Panc1 (cell line): Measurements from ENCODE around the gene NPAS3. TPM values are rescaled to one million over a fixed set of nuclear protein-coding genes. Genes with fewer than 3 reads are reported as not detected.

ENCODE experiments used
- ATAC-seq: fragments of 200-7000 bp; cut with Tn5 transposase; 2 replicates; pipeline ENCODE4 v1.9.1; 2020; ENCODE audit warnings: mild to moderate bottlenecking, moderate library complexity
- BruUV-seq: library from RNA; stranded (reverse); fragments of 400-500 nt; replicated peaks from 2 replicates; lab custom pipeline; 2021; lab: Mats Ljungman, UMichigan
- CTCF ChIA-PET: fragments of 300-600 bp; sonication (Branson Sonifier 250); formaldehyde crosslinking; loops from one replicate; lab custom pipeline; 2022; ENCODE audit warnings: antibody characterized with exemption; lab: Charles Lee
- POLR2A ChIA-PET: fragments of 300-600 bp; sonication (Branson Sonifier 250); formaldehyde crosslinking; loops from one replicate; lab custom pipeline; 2022; ENCODE audit warnings: antibody characterized with exemption; lab: Charles Lee
- DNase-seq: peaks from one replicate; pipeline ENCODE4 v3.0.0-alpha.2; 2010; ENCODE audit warnings: low read depth, low spot score
- H3K27ac ChIP-seq: 2 replicates; pipeline ENCODE4 v1.5.1; 2011; ENCODE audit warnings: mild to moderate bottlenecking, low read length, inconsistent platforms
- H3K27me3 ChIP-seq: fragments of 200-500 bp; sonication (Bioruptor generic); 2 replicates; pipeline ENCODE4 v1.6.0; 2014; ENCODE audit warnings: low read length, inconsistent platforms; ENCODE audit not compliant: control insufficient read depth, insufficient read depth
- H3K36me3 ChIP-seq: fragments of 200-500 bp; sonication (Bioruptor generic); 2 replicates; pipeline ENCODE4 v1.5.1; 2014; ENCODE audit warnings: inconsistent platforms, mild to moderate bottlenecking, low read length, moderate library complexity; ENCODE audit not compliant: control insufficient read depth, insufficient read depth
- H3K4me1 ChIP-seq: 2 replicates; pipeline ENCODE4 v1.5.1; 2011; ENCODE audit warnings: inconsistent platforms, mild to moderate bottlenecking, low read length, moderate library complexity; ENCODE audit not compliant: control insufficient read depth, insufficient read depth
- H3K4me3 ChIP-seq, 2 experiments: 2 replicates each; pipeline ENCODE4 v1.5.1; 2011 to 2012; ENCODE audit warnings: low read depth in 2 of 2, low read length in 2 of 2, mild to moderate bottlenecking in 2 of 2, inconsistent platforms in 1 of 2, moderate library complexity in 1 of 2
- H3K9me3 ChIP-seq: fragments of 200-500 bp; sonication (Bioruptor generic); 2 replicates; pipeline ENCODE4 v1.5.1; 2014; ENCODE audit warnings: low read depth, mild to moderate bottlenecking, inconsistent platforms, low read length, moderate library complexity; ENCODE audit not compliant: control insufficient read depth, insufficient read depth
- CTCF ChIP-seq: fragments of 450-650 bp; IDR thresholded peaks from 2 replicates; pipeline ENCODE4 v1.5.1; 2017; ENCODE audit warnings: mild to moderate bottlenecking
- POLR2AphosphoS5 ChIP-seq: IDR thresholded peaks from 2 replicates; pipeline ENCODE4 v1.6.1; 2012; ENCODE audit warnings: mild to moderate bottlenecking, low read depth, low read length, moderate library complexity
- REST ChIP-seq, 2 experiments: IDR thresholded peaks; 2 replicates each; pipeline ENCODE4 v1.6.1; 2011 to 2012; ENCODE audit warnings: low read depth in 2 of 2, control low read depth in 1 of 2, low read length in 1 of 2, mild to moderate bottlenecking in 1 of 2, moderate library complexity in 1 of 2; ENCODE audit not compliant: insufficient read depth in 1 of 2
- SIN3A ChIP-seq: IDR thresholded peaks from 2 replicates; pipeline ENCODE4 v1.6.1; 2012; ENCODE audit warnings: low read depth, mild to moderate bottlenecking, low read length, moderate library complexity, borderline replicate concordance; ENCODE audit not compliant: insufficient read depth
- TCF7L2 ChIP-seq: IDR thresholded peaks from 2 replicates; pipeline ENCODE4 v1.6.1; 2011; ENCODE audit warnings: mild to moderate bottlenecking, low read depth, low read length, inconsistent platforms
- in situ Hi-C: cut with HindIII; loops from 2 replicates; pipeline ENCODE4 v1.10.0; 2016; ENCODE audit warnings: low sequenced_read_pairs, low pct_unique_long_range_greater_than_20kb
- intact Hi-C: fragments of 100-400 bp; cut with micrococcal nuclease; formaldehyde crosslinking; loops from one replicate; pipeline ENCODE4 v1.10.0; 2022; ENCODE audit not compliant: unreplicated experiment
- total RNA-seq: library from RNA; stranded (reverse); gene quantifications from one replicate; pipeline ENCODE4 v1.2.1, GENCODE V29; 2021; ENCODE audit not compliant: unreplicated experiment

NPAS3 gene
- total RNA-seq, 1 experiment from 2014 or later: 0.23 TPM

GRCh38 chr14:33539918-33540357 is 601.3 kb downstream of the NPAS3 start:
- DNase-seq (no peak), ATAC-seq (no peak)
- Histone ChIP-seq H3K27me3 (no peaks in the 10 kb centered on the region), H3K4me3 (no peak overlapping the region), H3K4me1 (no peaks in the 10 kb centered on the region), H3K27ac (no peak overlapping the region), H3K9me3 (no peaks in the 10 kb centered on the region), H3K36me3 (no peaks in the 10 kb centered on the region)
- no TSS peak for BruUV-seq
- CTCF ChIA-PET: no interaction called here
- POLR2A ChIA-PET: no interaction called here
- in situ Hi-C loops (no loop called here), intact Hi-C loops (no loop called here)
- TF ChIP-seq CTCF (no peak), POLR2AphosphoS5 (no peak), SIN3A (no peak), TCF7L2 (no peak), REST (IDR thresholded peaks at IDR 0.05; ENCODE audit: insufficient read depth in 1 of 2, low read depth in 2 of 2, low read length in 1 of 2) (no peak)

- H3K27ac ChIP-seq: no peak overlapping the region
- H3K36me3 ChIP-seq: no peaks in the 10 kb centered on the region
- no peak overlapping the region for H3K4me3 ChIP-seq
- TF ChIP-seq POLR2AphosphoS5 (no peak), CTCF (no peak), TCF7L2 (no peak)
- no peaks in the 10 kb centered on the region for H3K9me3 ChIP-seq
- H3K27me3 ChIP-seq: no peaks in the 10 kb centered on the region
- H3K4me1 ChIP-seq: no peaks in the 10 kb centered on the region
- BruUV-seq: no TSS peak
- in situ Hi-C loops: no loop called here
- no peak for DNase-seq
- ATAC-seq: no peak
- CTCF ChIA-PET: no interaction called here
- intact Hi-C loops: no loop called here
- POLR2A ChIA-PET: no interaction called here
Measured at GRCh38 chr14:33541171-33541570, 602.5 kb downstream of the NPAS3 start.
